ENCODE results near the gene ZCCHC24.

- no peak for TF ChIP-seq EZH2phosphoT487 (IDR thresholded peaks at IDR 0.05; ENCODE audit: borderline replicate concordance, low read length)
- TF ChIP-seq CTCF (IDR thresholded peaks at IDR 0.05; ENCODE audit: low read depth, low read length, poor library complexity, severe bottlenecking) = no peak
Observed at GRCh38 chr10:79430936-79431335, 14.5 kb downstream of the ZCCHC24 start.

All from DOHH2 (cell line).